A549 (cell line): Measurements from ENCODE around the gene ARHGAP28. TPM values are rescaled to one million over a fixed set of nuclear protein-coding genes. Genes with fewer than 3 reads are reported as not detected.
"Not testable (repeated sequence)": the region's sequence is repeated elsewhere in the genome, so short reads cannot be mapped to it uniquely, and the experiment has no call there.

ENCODE experiments used
- ATAC-seq, 2 experiments: fragments of 200-7000 bp in 1 of 2; fragments of >200 bp in 1 of 2; cut with Nextera tagmentation in 1 of 2; cut with Tn5 transposase in 1 of 2; 3 replicates each; pipeline versions ENCODE4 v1.8.0 to v1.9.1; 2018 to 2020; ENCODE audit warnings: mild to moderate bottlenecking in 1 of 2, moderate library complexity in 1 of 2
- CTCF ChIA-PET: fragments of 300-600 bp; sonication (Branson Sonifier 250); formaldehyde crosslinking; extraction: SDS; loops from one replicate; lab custom pipeline; 2021; ENCODE audit warnings: antibody characterized with exemption, inconsistent platforms; lab: Yijun Ruan, JAX
- POLR2A ChIA-PET: fragments of 350-600 bp; formaldehyde crosslinking; extraction: SDS; loops from one replicate; lab custom pipeline; 2021; ENCODE audit warnings: antibody characterized with exemption, inconsistent platforms; lab: Yijun Ruan, JAX
- DNase-seq, 2 experiments: peaks; one replicate each; pipeline versions ENCODE4 v3.0.0 to v3.0.0-alpha.2; 2011 to 2016; ENCODE audit warnings: low read depth in 1 of 2, low spot score in 1 of 2
- FAIRE-seq: peaks from 2 replicates; lab custom pipeline; 2011; peaks lifted over from hg19 to GRCh38; lab: Jason Lieb, UNC
- H3K27ac ChIP-seq, 2 experiments: fragments of >200 bp; sonication (Bioruptor Twin); formaldehyde crosslinking; 3 replicates each; pipeline ENCODE4 v1.5.1; 2016 to 2017
- H3K4me1 ChIP-seq: fragments of >200 bp; sonication (Bioruptor Twin); formaldehyde crosslinking; 3 replicates; pipeline ENCODE4 v1.6.1; 2016
- H3K4me2 ChIP-seq: fragments of >200 bp; sonication (Bioruptor Twin); formaldehyde crosslinking; 3 replicates; pipeline ENCODE4 v1.6.1; 2016
- H3K4me3 ChIP-seq: fragments of >200 bp; sonication (Bioruptor Twin); formaldehyde crosslinking; 3 replicates; pipeline ENCODE4 v1.5.1; 2016
- H3K9me3 ChIP-seq: fragments of >200 bp; sonication (Bioruptor Twin); formaldehyde crosslinking; 3 replicates; pipeline ENCODE4 v1.6.1; 2016
- ATOH8 ChIP-seq: fragments of 250-450 bp; sonication (Bioruptor Pico); IDR thresholded peaks from 2 replicates; pipeline ENCODE4 v1.5.0; 2020; ENCODE audit warnings: low read depth, mild to moderate bottlenecking, moderate library complexity
- CBX8 ChIP-seq: fragments of 200-600 bp; sonication (generic); IDR thresholded peaks from 2 replicates; pipeline ENCODE4 v1.6.1; 2016
- EHF ChIP-seq: fragments of 250-450 bp; sonication (Bioruptor Pico); IDR thresholded peaks from 2 replicates; pipeline ENCODE4 v1.5.0; 2020; ENCODE audit warnings: mild to moderate bottlenecking
- EHMT2 ChIP-seq: fragments of 200-600 bp; sonication (generic); IDR thresholded peaks from 2 replicates; pipeline ENCODE4 v1.6.1; 2016; ENCODE audit warnings: antibody characterized with exemption, low read depth, mild to moderate bottlenecking, moderate library complexity
- ELK1 ChIP-seq: fragments of 150-350 bp; IDR thresholded peaks from 2 replicates; pipeline ENCODE4 v1.6.1; 2014; ENCODE audit warnings: low read depth, mild to moderate bottlenecking, low read length
- EP300 ChIP-seq, 2 experiments: fragments of >200 bp; sonication (Bioruptor Twin); formaldehyde crosslinking; IDR thresholded peaks; 2 replicates in 1 of 2; 3 replicates in 1 of 2; pipeline ENCODE4 v1.6.1; 2016 to 2017
- ESRRA ChIP-seq: fragments of 150-350 bp; IDR thresholded peaks from 2 replicates; pipeline ENCODE4 v1.6.1; 2014; ENCODE audit warnings: mild to moderate bottlenecking, low read length, borderline replicate concordance
- FOSB ChIP-seq: fragments of 250-450 bp; sonication (Bioruptor Pico); IDR thresholded peaks from 2 replicates; pipeline ENCODE4 v1.5.0; 2020; ENCODE audit warnings: mild to moderate bottlenecking, moderate library complexity
- FOSL2 ChIP-seq, 2 experiments: fragments of 450-650 bp in 1 of 2; fragments of >200 bp in 1 of 2; sonication (Bioruptor Twin) in 1 of 2; formaldehyde crosslinking; IDR thresholded peaks; 2 replicates each; pipeline versions ENCODE4 v1.5.0 to v1.6.1; 2016 to 2020; ENCODE audit warnings: mild to moderate bottlenecking in 1 of 2, moderate library complexity in 1 of 2
- FOXS1 ChIP-seq: fragments of 250-450 bp; sonication (Bioruptor Pico); IDR thresholded peaks from 2 replicates; pipeline ENCODE4 v1.5.0; 2020; ENCODE audit warnings: mild to moderate bottlenecking, moderate library complexity
- GATA3 ChIP-seq: IDR thresholded peaks from 2 replicates; pipeline ENCODE4 v1.6.1; 2012; ENCODE audit warnings: borderline replicate concordance
- JUNB ChIP-seq: fragments of >200 bp; sonication (Bioruptor Twin); formaldehyde crosslinking; IDR thresholded peaks from 2 replicates; pipeline ENCODE4 v1.6.1; 2016
- MYC ChIP-seq: IDR thresholded peaks from 2 replicates; pipeline ENCODE4 v1.6.1; 2012; ENCODE audit warnings: mild to moderate bottlenecking, inconsistent platforms, low read length, improper control_type of control experiment, borderline replicate concordance
- NPAS2 ChIP-seq: fragments of 250-450 bp; sonication (Bioruptor Pico); IDR thresholded peaks from 2 replicates; pipeline ENCODE4 v1.8.0; 2022; ENCODE audit warnings: mild to moderate bottlenecking, moderate library complexity, borderline replicate concordance
- POLR2A ChIP-seq: IDR thresholded peaks from 2 replicates; pipeline ENCODE4 v1.6.1; 2012; ENCODE audit warnings: mild to moderate bottlenecking, low read length
- RARB ChIP-seq: fragments of 250-450 bp; sonication (Bioruptor Pico); IDR thresholded peaks from 2 replicates; pipeline ENCODE4 v1.8.0; 2021; ENCODE audit warnings: mild to moderate bottlenecking, moderate library complexity
- SMC3 ChIP-seq: fragments of >200 bp; sonication (Bioruptor Twin); formaldehyde crosslinking; IDR thresholded peaks from 3 replicates; pipeline ENCODE4 v1.6.1; 2018; ENCODE audit warnings: inconsistent platforms
- SREBF2 ChIP-seq: fragments of 450-650 bp; IDR thresholded peaks from 2 replicates; pipeline ENCODE4 v1.6.1; 2014; ENCODE audit warnings: mild to moderate bottlenecking, moderate library complexity
- TFCP2L1 ChIP-seq: fragments of 250-450 bp; sonication (Bioruptor Pico); IDR thresholded peaks from 2 replicates; pipeline ENCODE4 v1.5.0; 2021; ENCODE audit warnings: mild to moderate bottlenecking
- TP53 ChIP-seq: fragments of 250-450 bp; sonication (Bioruptor Pico); IDR thresholded peaks from 2 replicates; pipeline ENCODE4 v1.5.0; 2021; ENCODE audit warnings: mild to moderate bottlenecking, moderate library complexity
- ZC3H11A ChIP-seq: fragments of 450-650 bp; IDR thresholded peaks from 2 replicates; pipeline ENCODE4 v1.6.1; 2014; ENCODE audit warnings: antibody characterized with exemption, mild to moderate bottlenecking
- ZNF302 ChIP-seq: fragments of 250-450 bp; sonication (Bioruptor Pico); IDR thresholded peaks from 2 replicates; pipeline ENCODE4 v1.9.0; 2021; ENCODE audit warnings: inconsistent platforms, mild to moderate bottlenecking, moderate library complexity
- ZSCAN20 ChIP-seq: fragments of 250-450 bp; sonication (Bioruptor Pico); IDR thresholded peaks from 2 replicates; pipeline ENCODE4 v1.8.0; 2022; ENCODE audit warnings: mild to moderate bottlenecking, moderate library complexity
- WGBS: methylation state at CpG from one replicate; pipeline ENCODE4 v1.1.6; 2017; ENCODE audit errors: missing lambda C conversion rate; 5-methylcytosine and 5-hydroxymethylcytosine counted together
- polyA plus RNA-seq, 4 experiments: library from polyadenylated mRNA; depleted of rRNA in 3 of 4; stranded (reverse); fragments of >200 nt; fragmentation: RNase III in 1 of 4; extraction: RNeasy Plus Mini Kit Qiagen cat#74134 plus additional on column Dnase treatment in 1 of 4; gene quantifications; 2 replicates in 3 of 4; 3 replicates in 1 of 4; pipeline ENCODE4 v1.2.3, GENCODE V29; 2011 to 2017
- TF ChIP-seq, protein P1 (sequence below): IDR thresholded peaks from 2 replicates; pipeline ENCODE4 v1.6.1; 2012
- TF ChIP-seq, protein P2 (sequence below): fragments of 250-450 bp; sonication (Bioruptor Pico); IDR thresholded peaks from 2 replicates; pipeline ENCODE4 v1.5.0; 2021; ENCODE audit warnings: mild to moderate bottlenecking, moderate library complexity, borderline replicate concordance

Gene ARHGAP28
- polyA plus RNA-seq, 2 of the 4 experiments (the other 2 are of a cell fraction): 0.13 to 0.17 TPM

GRCh38 chr18:6929370-6930102 lies 200.0 kb downstream of the ARHGAP28 start:
- TF ChIP-seq MYC (no peak), RARB (no peak), CBX8 (no peak), ATOH8 (CRISPR knock-in tag) (no peak)
- TF ChIP-seq, all 56 proteins: peak for 0
- Histone ChIP-seq H3K27ac (no peak overlapping the region), H3K4me1 (no peaks in the 10 kb centered on the region), H3K4me3 (no peak overlapping the region), H3K9me3 (no peaks in the 10 kb centered on the region), H3K4me2 (no peak overlapping the region)
- DNase-seq (no peak), ATAC-seq (no peak), FAIRE-seq (no peak)
- POLR2A ChIA-PET: no interaction called here
- 50% methylated on average over 17 of the region's 45 CpGs for WGBS
- CTCF ChIA-PET: no interaction called here

DNA sequence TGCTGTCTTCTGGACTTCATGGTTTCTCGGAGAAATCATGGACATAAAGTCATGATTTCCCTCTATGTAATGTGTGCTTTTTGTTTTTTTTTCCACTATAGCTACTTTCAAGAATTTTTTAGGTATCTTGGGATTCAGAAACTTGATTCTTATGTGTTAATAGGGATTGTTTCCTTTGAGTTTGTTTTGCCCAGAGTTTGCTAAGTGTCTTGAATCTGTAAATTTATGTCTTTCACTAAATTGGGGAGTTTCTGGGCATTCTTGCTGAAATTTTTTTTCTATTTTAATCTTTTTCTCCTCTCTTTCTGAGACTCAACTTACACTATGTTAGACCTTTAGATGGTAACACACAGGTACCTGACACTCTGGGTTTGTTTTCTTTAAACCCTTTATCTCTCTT lies 205.3 kb downstream of the ARHGAP28 start:
- Histone ChIP-seq H3K27ac (no peak overlapping the region), H3K4me1 (no peaks in the 10 kb centered on the region), H3K4me2 (no peak overlapping the region), H3K9me3 (no peaks in the 10 kb centered on the region), H3K4me3 (no peak overlapping the region)
- no peak for TF ChIP-seq CBX8
- TF ChIP-seq, protein P1, sequence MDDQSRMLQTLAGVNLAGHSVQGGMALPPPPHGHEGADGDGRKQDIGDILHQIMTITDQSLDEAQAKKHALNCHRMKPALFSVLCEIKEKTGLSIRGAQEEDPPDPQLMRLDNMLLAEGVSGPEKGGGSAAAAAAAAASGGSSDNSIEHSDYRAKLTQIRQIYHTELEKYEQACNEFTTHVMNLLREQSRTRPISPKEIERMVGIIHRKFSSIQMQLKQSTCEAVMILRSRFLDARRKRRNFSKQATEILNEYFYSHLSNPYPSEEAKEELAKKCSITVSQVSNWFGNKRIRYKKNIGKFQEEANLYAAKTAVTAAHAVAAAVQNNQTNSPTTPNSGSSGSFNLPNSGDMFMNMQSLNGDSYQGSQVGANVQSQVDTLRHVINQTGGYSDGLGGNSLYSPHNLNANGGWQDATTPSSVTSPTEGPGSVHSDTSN: no peak
- no peak for TF ChIP-seq FOXS1 (CRISPR knock-in tag)
- no peak for TF ChIP-seq GATA3
- no peak for TF ChIP-seq TFCP2L1 (CRISPR knock-in tag)
- no peak for TF ChIP-seq JUNB
- TF ChIP-seq EHF (CRISPR knock-in tag): no peak
- TF ChIP-seq ZSCAN20: no peak
- TF ChIP-seq EP300 (IDR thresholded peaks at IDR 0.05): no peak
- no peak for TF ChIP-seq TP53 (CRISPR knock-in tag)
- no peak for TF ChIP-seq ESRRA
- no peak for TF ChIP-seq ZNF302 (CRISPR knock-in tag)
- no peak for TF ChIP-seq ELK1
- no peak for TF ChIP-seq FOSL2 (IDR thresholded peaks at IDR 0.05)
- TF ChIP-seq FOSL2 (CRISPR knock-in tag; IDR thresholded peaks at IDR 0.05): no peak
- TF ChIP-seq NPAS2: no peak
- TF ChIP-seq EHMT2: no peak
- no peak for TF ChIP-seq SMC3
- DNase-seq (no peak), FAIRE-seq (no peak), ATAC-seq (no peak)
- POLR2A ChIA-PET: no interaction called here
- CTCF ChIA-PET: no interaction called here
- 5% methylated on average over 1 of the region's 1 CpG for WGBS

DNA sequence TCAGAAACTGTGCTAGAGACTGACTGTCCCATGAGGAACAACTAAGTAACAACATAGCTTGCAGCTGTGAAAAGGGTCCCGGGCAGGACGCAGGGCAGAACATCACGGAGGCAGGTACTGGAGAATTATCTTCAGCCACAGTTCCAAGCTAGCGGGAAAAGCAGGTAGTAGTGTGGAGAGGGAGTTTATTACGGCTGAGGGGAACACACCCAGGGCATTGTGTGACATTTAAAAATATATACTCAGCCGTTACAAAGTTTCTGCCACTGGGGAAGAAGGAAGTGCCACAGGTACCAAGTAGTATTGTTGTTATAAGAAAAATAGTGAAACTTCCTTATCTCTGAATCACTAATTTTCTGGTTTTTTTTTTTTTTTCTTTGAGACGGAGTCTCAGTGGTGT lies 208.5 kb downstream of the ARHGAP28 start:
- WGBS: 20% methylated on average over 7 of the region's 7 CpGs
- no peak for FAIRE-seq
- Histone ChIP-seq H3K4me1 (no peaks in the 10 kb centered on the region), H3K4me3 (no peak overlapping the region), H3K27ac (no peak overlapping the region), H3K4me2 (no peak overlapping the region), H3K9me3 (no peaks in the 10 kb centered on the region)
- ChIA-PET CTCF (no interaction called here), POLR2A (no interaction called here)
- TF ChIP-seq POLR2A (no peak), ZSCAN20 (no peak), ZNF302 (CRISPR knock-in tag) (no peak), ELK1 (no peak), SREBF2 (no peak), ZC3H11A (no peak), FOSB (CRISPR knock-in tag) (no peak)
- TF ChIP-seq, protein P2, sequence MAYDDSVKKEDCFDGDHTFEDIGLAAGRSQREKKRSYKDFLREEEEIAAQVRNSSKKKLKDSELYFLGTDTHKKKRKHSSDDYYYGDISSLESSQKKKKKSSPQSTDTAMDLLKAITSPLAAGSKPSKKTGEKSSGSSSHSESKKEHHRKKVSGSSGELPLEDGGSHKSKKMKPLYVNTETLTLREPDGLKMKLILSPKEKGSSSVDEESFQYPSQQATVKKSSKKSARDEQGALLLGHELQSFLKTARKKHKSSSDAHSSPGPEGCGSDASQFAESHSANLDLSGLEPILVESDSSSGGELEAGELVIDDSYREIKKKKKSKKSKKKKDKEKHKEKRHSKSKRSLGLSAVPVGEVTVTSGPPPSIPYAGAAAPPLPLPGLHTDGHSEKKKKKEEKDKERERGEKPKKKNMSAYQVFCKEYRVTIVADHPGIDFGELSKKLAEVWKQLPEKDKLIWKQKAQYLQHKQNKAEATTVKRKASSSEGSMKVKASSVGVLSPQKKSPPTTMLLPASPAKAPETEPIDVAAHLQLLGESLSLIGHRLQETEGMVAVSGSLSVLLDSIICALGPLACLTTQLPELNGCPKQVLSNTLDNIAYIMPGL (CRISPR knock-in tag): no peak
- no peak for DNase-seq
- no peak for ATAC-seq

DNA sequence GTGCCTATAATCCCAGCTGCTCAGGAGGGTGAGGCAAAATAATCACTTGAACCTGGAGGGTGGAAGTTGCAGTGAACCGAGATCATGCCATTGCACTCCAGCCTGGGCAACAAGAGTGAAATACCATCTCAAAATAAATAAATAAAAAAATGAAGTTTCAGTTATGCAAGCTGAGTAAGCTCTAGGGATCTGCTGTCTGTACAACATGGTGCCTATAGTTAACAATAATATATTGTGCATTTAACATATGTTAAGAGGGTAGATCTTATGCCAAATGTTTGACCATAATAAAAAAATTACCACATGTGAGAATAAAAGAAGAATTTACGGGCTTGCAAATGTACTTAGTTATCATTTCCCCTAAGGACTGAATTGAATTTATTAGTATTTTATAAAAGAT lies 208.9 kb downstream of the ARHGAP28 start:
- FAIRE-seq, POLR2A ChIA-PET, H3K4me2 ChIP-seq, H3K9me3 ChIP-seq, H3K27ac ChIP-seq, CTCF ChIA-PET, H3K4me1 ChIP-seq, H3K4me3 ChIP-seq, ATAC-seq, DNase-seq: not testable (repeated sequence)
- 13% methylated on average over 2 of the region's 2 CpGs for WGBS
